Stimulated activated CD4-positive, alpha-beta T cell treated with anti-CD3 and anti-CD28 coated beads, Interleukin-15, amount 100 ng/mL, for 24 hours (primary cell): Measurements from ENCODE around the gene PAPSS2.
A peak's percentile ranks its signal among the peaks of the same experiment; 100 is the strongest.
"Not testable (repeated sequence)": the region's sequence is repeated elsewhere in the genome, so short reads cannot be mapped to it uniquely, and the experiment has no call there.

Experiments used
- DNase-seq: peaks from one replicate; pipeline ENCODE4 v3.0.0-alpha.2; 2020

Gene PAPSS2

DNA sequence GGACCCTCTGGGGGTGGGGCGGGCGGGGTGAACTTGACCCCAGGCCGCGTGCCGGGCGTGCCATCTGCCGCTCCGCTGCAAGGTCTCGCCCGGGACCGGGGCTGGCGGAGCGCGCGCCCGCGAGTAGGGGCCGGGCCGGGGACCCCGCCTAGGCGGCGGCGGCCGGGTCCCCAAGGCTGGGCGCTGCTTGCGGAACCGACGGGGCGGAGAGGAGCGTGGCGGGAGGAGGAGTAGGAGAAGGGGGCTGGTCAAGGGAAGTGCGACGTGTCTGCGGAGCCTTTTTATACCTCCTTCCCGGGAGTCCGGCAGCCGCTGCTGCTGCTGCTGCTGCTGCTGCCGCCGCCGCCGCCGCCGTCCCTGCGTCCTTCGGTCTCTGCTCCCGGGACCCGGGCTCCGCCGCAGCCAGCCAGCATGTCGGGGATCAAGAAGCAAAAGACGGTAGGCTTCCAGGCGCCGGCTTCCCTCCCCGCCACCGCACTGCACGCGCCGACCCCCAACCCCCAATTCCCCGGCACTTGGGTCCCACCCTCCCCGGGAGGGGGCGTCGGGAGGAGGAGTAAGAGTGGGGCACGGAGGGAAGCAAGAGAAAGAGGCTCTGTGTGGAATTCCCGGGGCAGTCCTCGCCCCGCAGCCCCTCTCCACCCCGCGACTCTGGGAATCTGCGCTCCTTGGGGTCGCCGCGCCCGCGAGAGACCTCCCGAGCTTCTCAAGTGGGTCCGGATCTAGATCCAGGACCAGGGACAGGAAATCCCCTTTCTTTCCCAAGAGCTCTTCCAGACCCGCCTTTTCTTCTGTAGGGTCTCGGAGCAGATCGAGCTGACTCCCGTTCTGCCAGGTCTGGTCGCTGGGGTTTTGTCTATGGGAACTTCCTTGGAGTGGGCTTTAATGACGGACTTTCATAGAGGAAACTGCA is at the start of gene PAPSS2:
Gene PAPSS2 (plus strand): TSS at position 308 of the 913 bp plus-strand sequence. CDS start 104 bp downstream, at position 412.
- DNase-seq: peak; percentile 45

DNA sequence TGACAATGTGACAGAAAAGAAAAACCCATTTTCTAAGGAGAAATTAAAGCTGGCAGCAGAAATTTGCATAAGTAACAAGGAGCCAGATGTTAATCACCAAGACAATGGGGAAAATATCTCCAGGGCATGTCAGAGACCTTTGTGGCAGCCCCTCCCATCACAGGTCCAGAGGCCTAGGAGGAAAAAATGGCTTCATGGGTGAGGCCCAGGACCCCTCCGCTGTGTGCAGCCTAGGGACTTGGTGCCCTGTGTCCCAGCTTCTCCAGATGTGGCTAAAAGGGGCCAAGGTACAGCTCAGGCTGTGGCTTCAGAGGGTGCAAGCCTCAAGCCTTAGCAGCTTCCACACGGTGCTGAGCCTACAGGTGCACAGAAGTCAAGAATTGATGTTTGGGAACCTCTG is 48.3 kb upstream of the PAPSS2 start:
- not testable (repeated sequence) for DNase-seq

DNA sequence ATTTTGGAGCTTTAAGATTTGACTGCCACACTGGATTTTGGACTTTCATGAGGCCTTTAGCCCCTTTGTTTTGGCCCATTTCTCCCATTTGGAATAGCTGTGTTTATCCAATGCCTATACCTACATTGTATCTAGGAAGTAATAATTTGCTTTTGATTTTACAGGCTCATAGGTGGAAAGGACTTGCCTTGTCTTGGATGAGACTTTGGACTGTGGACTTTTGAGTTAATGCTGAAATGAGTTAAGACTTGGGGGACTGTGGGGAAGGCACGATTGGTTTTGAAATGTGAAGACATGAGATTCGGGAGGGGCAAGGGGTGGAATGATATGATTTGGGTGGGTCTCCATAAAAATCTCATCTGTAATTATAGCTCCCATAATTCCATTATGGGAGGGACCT is 47.6 kb upstream of the PAPSS2 start:
- DNase-seq: no peak

DNA sequence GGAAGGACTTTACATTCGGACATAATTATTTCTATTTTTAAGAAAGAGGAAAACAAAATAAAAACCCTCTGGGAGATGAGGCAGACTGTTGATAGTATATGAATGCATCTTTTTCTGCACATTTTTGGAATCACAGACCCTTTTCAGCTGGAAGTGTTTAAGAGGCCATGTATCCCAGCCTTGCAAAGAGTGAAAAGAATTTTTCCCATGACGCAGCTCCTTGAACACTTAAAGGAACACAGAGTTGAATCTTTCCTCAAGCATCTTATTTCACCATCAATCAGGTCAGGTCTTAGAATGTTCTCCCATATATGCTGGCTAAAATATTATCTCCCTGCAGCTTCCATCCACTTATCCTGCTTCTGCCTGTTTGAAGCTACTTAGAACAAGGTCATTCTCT is 45.9 kb upstream of the PAPSS2 start:
- no peak for DNase-seq

DNA sequence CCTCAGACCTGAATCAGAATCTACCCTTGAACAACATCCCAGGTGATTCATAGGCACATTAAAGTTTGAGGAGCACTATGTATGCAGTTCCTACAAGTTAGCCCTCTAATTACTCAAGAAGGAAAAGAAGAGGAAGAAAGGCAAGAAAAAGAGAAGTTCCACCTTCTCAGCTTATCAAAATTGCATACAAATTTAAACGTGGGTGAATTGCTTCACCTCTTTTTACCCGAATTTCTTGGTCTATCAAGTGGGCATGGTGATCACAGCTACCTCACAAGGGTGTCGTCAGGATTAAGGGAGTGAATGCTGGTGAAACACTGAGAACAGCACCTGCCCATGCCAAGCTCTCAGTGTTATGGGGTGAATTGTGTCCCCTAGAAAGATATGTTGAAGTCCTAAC is 43.8 kb upstream of the PAPSS2 start:
- no peak for DNase-seq

DNA sequence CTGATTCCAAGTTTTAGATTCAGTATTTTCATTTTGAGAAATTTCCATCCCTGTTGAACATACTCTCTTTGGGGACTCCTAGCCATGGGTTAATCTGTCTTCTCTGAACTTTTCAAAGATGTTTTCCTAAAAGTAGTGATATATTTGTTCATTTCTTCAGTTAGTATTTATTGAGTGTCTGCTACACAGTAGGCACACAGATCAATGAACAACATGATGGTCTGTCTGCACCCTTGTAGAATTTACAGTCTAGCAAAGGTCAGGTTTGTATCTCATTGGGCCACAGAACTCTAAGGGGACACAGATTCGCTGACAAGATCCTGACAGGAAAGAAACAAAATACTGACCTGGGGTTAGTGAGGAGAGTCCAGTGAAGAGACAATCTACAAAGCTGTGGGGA is 42.2 kb upstream of the PAPSS2 start:
- no peak for DNase-seq

DNA sequence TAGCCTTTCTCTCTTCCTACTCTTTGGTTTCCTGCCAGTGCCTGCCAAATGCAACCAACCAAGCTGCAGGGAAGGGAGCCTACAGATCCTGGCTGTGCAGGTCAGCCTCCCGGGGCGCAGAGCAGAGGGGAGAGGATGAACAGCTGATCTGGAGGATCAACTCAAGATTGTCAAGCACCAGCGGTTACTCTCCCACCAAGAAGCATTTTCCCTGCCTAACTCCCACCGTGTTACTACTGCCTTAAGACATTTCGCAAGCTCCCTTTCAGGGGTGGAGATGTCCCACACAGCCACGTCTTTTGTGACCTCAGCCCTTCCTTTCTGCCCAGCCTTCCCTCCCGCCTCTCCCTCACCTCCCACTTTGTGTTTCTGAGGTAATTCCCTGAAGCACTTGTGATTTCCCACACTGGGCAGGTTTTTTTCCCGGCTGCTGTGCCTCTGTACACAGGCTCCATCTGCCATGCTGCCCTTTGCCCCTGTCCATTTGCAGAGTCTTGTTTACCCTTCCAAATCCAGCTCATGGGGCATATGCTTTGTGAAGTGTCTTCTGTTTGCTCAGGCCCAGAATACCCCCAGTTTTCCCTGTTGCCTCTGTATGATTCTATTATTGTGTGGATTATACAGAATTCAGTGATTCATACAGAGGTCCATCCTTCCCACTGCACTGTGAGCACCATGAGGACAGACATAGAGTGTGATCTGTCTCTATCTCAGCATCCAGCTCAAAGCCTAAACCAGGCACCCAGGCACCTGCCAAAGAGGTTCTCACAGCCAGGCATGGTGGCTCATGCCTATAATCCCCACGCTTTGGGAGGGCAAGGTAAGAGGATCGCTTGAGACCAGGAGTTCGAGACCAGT is 40.9 kb upstream of the PAPSS2 start:
- no peak for DNase-seq

DNA sequence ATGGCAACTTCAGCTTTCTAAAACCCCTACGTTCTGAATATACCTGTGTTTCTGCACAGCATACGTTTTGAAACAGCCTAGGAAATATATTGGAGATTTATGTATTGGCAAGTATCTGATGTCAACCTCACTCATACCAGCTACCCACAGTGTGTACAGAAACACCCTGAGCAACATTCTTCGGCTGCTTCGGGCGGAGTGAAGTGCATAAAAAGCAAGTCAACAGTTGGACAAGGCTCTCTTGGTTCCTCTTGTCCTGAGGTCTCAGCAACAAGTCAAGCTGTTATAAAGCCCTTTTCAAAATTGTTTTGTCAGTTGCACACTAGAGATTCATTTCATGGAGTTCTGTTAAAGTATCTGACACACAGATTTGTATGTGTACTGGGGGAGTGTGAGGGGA is 40.0 kb upstream of the PAPSS2 start:
- no peak for DNase-seq

DNA sequence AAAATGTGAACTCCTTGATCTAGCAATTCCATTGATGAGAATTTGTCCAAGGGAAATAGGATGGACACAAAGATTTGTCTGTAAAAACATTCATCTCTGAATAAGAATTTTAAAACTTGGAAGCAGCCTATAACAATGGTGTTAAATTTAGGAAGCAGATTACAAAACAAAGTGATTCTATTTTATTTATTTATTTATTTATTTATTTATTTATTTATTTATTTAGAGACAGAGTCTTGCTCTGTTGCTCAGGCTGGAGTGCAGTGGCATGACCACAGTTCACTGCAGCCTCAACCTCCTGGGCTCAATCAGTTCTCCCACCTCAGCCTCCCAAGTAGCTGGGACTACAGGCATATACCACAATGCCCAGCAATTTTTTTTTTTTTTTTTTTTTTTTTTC is 38.2 kb upstream of the PAPSS2 start:
- DNase-seq: not testable (repeated sequence)

DNA sequence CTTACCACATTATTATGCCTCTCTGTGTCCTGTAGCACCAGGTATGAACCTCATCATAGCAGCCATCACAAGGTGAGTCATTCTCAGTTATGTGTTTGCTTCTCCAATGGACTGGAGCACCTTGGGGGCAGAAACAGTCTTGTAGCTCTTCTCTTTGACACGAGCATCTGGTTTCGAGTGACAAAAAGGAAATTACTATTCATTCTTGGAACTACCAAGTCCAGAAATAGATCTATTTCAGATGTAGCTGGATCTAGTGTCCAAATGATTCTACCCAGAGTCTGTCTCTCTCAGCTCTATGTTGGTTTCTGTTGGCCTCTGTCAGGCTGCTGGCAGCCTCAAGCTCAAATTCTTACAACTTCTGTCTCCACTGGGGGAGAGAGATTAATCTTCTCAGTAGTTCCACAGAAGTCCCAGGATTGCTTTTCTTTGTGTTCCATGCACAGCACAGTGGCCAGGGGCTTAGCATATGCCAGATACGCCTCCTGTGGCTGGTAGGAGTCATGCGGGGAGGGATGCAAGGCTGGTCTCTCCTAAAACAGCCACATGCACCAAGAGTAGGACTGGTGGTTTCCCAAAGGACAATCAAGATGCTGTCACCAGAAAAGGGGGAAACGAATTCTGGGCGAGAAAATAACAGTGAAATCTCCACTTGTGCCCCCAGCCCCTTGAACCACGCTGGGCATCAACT is 37.2 kb upstream of the PAPSS2 start:
- no peak for DNase-seq

DNA sequence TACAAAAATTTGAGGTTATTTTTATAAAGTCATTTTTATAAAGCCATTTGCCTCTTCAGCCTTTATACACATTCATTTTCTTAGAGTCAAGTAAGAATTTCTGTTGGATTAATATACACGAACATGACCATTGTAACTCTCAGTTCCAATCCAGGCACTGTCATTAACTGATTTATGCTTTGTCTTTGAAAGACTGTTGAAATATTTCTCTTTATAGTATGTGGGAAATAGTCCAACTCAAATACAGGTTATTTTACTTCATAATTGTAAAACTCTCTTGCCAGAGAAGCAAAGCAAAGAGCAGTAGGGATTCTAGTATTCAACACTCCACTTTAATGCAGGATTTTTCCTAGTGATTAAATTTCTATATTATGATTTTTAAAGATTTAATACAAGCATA is 36.5 kb upstream of the PAPSS2 start:
- no peak for DNase-seq

DNA sequence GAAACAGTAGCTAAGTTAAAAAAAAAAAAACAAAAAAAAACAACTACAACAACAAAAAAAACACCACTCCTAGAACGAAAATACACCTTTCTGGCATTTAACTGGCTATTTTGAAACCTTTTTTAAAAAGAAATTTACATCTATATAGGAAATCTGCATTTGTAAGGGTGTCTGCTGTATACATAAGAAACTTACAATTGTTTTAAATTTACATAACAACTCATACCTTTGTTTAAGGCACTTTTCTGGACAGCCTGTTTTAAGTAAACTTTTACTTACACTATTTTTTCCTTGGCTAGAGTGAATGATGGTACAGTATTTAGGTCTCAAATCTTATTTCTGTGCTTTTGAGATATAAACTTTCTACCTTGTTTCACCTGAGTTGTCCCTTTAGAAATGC is 34.0 kb upstream of the PAPSS2 start:
- no peak for DNase-seq

DNA sequence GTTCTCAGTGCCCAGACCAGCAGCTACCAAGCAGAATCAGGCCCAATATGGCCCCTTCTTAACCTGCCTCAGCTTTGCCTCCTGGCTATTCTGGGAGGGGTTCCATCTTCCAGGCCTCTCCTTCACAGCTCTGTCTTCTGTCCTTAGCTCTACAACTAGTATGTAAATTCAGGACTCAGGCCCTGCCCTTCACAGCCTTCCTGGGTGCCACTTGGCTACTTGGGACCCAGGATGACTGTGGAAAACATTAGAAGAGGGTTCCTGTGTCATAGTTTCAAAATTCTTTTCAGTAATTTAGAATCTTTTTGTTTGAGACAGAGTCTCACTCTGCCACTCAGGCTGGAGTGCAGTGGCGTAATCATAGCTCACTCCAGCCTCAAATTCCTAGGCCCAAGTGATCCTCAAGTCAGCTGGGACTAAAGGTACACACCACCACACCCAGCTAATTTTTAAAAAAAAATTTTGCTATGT is 33.2 kb upstream of the PAPSS2 start:
- DNase-seq: no peak

DNA sequence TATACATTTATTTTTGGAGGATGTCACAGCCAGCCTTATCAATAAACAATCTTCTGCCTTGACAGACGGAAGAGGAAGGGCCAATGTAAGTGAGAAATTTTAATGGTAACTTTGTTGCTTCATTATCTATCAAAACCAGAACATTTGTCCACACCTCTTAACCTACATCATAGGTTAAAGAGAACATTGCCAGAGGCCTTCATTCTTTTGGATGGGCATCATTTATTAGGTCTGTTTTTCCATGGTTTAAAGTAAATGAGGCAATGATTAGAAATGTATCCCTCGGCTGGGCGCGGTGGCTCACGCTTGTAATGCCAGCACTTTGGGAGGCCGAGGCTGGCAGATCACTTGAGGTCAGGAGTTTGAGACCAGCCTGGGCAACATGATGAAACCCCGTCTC is 29.5 kb upstream of the PAPSS2 start:
- DNase-seq: no peak

DNA sequence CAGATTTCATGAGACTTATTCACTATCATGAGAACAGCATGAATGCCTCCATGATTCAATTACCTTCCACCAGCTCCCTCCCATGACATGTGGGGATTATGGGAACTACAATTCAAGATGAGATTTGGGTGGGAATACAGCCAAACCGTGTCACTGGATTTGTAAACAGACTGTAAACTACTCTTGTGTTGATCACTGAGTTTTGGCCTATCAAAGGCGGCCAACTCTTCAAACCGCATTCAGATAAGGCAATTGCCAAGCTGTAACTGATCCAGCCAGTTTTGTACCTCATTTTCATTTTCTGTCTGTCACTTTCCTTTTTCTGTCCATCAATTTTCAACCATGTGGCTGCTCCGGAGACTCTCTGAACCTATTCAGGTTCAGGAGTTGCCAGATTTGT is 27.2 kb upstream of the PAPSS2 start:
- no peak for DNase-seq

DNA sequence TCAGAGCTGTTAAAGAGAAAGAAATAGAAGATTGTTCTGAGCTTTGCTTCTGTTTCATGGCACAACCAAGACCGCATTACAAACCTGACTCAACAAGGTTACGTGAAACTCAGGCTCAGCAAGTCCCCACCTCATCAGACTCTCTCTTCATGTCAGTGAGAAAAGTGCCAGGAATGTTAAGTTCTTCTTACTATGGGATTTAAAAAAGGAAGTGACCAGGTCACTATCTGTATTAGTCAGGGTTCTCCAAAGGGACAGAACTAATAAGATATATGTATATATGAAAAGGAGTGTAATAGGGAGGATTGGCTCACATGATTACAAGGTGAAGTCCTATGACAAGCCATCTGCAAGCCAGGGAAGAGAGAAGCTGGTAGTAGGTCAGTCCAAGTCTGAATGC is 25.4 kb upstream of the PAPSS2 start:
- DNase-seq: no peak

DNA sequence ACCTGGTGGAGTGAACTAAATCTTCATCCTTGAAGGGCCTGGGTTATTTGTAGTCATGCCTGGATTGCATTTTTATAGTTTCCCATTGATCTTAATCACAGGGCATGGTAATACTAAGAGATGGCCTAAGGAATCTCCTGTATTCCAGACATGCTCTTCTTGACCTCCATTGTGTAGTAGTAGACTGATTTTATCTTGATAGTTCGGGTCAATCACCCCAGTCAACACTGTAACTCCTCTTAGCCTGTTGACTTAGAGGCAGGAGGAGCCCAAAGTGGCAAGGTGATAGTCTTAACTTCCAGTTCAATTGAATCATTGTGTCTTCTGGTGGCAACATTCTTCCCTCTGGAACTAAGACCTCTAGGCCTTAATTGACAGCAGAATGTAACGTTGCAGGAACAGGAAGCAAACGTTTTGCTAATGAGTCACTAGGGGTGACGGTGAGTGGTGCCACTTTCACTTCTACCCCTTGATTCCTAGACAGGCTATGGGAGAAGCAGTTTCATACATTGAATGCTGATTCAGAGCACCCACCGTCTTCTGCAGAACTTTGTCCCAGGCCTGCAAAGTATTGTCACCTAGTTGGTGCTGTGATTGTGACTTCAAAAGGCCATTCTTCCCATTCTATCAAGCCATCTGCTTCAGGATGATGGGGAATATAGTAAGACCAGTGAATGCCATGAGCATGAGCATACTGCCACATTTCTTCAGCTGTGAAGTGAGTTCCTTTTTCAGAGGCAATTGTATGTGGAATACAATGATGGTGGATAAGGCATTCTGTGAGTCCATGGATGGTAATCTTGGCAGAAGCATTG is 24.0 kb upstream of the PAPSS2 start:
- DNase-seq: peak; percentile 57

DNA sequence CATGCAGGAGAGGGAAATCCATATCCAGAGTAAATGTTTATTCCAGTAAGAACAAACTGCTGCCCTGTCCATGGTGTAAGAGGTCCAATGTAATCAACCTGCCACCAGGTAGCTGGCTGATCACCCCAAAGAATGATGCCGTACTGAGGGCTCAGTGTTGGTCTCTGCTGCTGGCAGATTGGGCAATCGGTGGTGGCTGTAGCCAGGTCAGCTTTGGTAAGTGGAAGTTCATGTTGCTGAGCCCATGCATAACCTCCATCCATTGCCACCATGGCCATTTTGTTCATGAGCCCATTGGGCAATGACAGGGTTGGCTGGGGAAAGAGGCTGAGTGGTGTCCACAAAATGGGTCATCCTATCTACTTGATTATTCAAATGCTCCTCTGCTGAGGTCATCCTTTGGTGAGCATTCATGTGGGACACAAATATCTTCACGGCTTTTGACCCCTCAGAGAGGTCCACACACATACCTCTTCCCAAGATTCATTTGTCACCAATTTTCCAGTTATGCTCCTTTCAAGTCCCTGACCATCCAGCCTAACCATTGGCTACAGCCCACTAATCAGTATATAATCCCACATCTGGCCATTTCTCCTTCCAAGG is 23.3 kb upstream of the PAPSS2 start:
- DNase-seq: no peak

DNA sequence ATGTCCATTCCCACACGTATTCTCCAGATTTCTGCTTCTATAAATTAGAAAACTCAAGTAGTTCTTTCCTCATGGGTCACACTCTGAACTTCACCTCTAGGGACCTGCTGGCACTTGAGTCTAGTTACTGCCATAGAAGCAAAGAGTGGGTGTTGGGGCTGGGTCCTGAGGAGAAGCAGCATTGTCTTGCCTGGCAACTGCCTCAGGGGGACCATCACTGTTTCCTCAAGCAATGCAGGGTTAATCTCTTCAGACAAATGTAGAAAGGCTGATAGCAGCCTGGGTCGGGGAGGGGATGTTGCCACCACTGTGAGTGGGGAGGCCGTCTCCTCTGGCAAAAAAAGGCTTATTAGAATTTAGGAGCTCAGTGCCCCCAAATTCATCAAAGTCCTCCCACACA is 20.2 kb upstream of the PAPSS2 start:
- no peak for DNase-seq

DNA sequence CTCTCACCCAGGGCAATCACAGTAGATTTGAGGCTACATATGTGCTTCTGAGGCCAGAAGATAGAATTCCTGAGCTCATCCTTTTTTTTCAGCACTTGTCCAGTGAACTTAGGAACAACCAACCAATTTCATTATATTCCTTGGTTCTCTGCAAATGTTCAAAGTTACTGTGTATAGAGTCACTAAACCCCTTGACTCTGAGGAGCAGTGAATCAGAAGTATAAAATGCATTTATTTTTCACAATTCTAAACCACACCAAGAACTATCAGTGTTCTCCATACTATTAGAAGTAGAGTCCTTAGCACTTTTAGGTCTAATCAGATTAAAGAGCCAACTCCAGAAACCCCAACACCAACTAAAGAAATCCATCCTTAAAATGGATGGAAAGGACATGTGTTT is 19.6 kb upstream of the PAPSS2 start:
- no peak for DNase-seq

DNA sequence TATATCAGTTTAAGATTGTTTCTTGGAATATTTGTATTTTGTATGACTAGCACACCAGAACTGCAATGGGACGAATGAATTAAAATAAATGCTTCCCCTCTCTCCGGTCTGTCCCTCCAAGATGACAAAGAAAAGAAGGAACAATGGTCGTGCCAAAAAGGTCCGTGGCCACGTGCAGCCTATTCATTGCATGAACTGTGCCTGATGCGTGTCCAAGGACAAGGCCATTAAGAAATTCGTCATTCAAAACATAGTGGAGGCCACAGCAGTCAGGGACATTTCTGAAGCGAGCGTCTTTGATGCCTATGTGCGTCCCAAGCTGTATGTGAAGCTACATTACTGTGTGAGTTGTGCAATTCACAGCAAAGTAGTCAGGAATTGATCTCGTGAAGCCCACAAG is 17.2 kb upstream of the PAPSS2 start:
- no peak for DNase-seq

DNA sequence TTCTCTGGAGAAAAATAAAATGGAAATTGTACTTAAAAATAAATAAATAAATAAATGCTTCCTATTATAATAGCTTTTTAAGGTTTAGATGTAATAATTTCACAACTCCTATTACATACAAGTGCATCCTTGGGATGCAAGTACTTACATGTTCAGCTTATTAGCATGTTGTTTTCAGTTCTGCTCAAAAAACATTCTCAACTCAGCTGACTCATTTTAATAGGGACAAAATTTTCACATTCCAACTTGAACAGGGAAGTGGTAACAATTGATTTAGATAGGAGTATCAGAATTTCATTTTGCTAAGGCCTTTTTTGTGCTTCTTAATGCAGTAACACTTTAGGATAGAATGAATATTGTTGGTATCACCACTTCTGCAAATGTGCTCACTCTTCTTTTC is 16.7 kb upstream of the PAPSS2 start:
- DNase-seq: no peak
